ENCODE results near the gene BPHL. TPM values are rescaled to one million over a fixed set of nuclear protein-coding genes. Genes with fewer than 3 reads are reported as not detected.

Gene BPHL
- total RNA-seq, 1 experiment from 2014 or later = 48.7 TPM

DNA sequence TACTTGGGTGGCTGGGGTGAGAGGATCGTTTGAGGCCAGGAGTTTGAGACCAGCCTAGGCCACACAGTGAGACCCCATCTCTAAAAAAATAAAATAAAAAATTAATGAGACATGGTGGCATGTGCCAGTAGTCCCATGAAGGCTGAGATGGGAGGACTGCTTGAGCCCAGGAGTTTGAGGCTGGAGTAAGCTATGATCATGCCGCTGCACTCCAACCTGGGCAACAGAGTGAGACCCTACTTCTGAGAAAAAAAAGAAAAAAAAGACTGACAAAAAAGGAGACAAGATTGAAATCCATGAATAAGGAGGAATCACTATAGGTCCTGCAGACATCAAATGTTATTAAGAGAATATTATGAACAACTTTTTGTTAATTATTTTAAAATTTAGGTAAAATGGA is 23.7 kb upstream of the BPHL start:
- no peaks in the 10 kb centered on the region for H3K79me1 ChIP-seq (ENCODE audit: insufficient read depth, low read depth, low read length, poor library complexity, severe bottlenecking)

More for the DNA sequence above, 23.7 kb upstream of the BPHL start:
- H3K14ac ChIP-seq (ENCODE audit: insufficient read depth, low read length) = no peak overlapping the region
- H3K23ac ChIP-seq (ENCODE audit: insufficient read length, low read depth, low read length) = no peak overlapping the region
- no peak overlapping the region for H3K4me2 ChIP-seq (ENCODE audit: insufficient read depth, insufficient read length, low read length)
- no peak overlapping the region for H2BK12ac ChIP-seq (ENCODE audit: insufficient read length, low read depth, low read length)
- H3K9me3 ChIP-seq (ENCODE audit: control insufficient read depth, low read depth, low read length) = peaks cover 39% of the 10 kb centered on the region
- H2BK20ac ChIP-seq (ENCODE audit: low read depth, low read length, poor library complexity, severe bottlenecking) = no peak overlapping the region
- no peak overlapping the region for H3K4ac ChIP-seq (ENCODE audit: low read depth, low read length)
- H3K18ac ChIP-seq (ENCODE audit: insufficient read length, low read depth, low read length) = no peak overlapping the region
- WGBS (ENCODE audit: extremely low coverage, insufficient read length, low lambda C conversion rate) = no CpG with 5 or more reads among the region's 2 CpGs
- H3K56ac ChIP-seq (ENCODE audit: insufficient read length, low read depth, low read length) = no peak overlapping the region
- Mint-ChIP-seq H3K27ac (no peak overlapping the region), H3K4me3 (no peak overlapping the region), H3K36me3 (ENCODE audit: insufficient read depth in 1 of 3, low read depth in 3 of 3) (peaks cover 53 to 66% (median 62%) of the 10 kb centered on the region in 3 experiments), H3K4me1 (no peaks in the 10 kb centered on the region), H3K27me3 (ENCODE audit: low read depth) (peaks cover 4% of the 10 kb centered on the region), H3K9me3 (peaks cover 41 to 42% of the 10 kb centered on the region in 2 experiments)
- H4K20me1 ChIP-seq (ENCODE audit: control insufficient read depth, insufficient read depth, insufficient read length) = no peaks in the 10 kb centered on the region
- DNase-seq = no peak
- H4K5ac ChIP-seq (ENCODE audit: insufficient read length, low read depth, low read length) = no peak overlapping the region
- H4K91ac ChIP-seq (ENCODE audit: insufficient read length, low read depth, low read length) = no peak overlapping the region
- no peak overlapping the region for H3K27ac ChIP-seq (ENCODE audit: insufficient read length, low read depth, low read length)
- no peak overlapping the region for H4K8ac ChIP-seq (replicated peaks; ENCODE audit: insufficient read length, low read depth, low read length)
- TF ChIP-seq, protein P1, sequence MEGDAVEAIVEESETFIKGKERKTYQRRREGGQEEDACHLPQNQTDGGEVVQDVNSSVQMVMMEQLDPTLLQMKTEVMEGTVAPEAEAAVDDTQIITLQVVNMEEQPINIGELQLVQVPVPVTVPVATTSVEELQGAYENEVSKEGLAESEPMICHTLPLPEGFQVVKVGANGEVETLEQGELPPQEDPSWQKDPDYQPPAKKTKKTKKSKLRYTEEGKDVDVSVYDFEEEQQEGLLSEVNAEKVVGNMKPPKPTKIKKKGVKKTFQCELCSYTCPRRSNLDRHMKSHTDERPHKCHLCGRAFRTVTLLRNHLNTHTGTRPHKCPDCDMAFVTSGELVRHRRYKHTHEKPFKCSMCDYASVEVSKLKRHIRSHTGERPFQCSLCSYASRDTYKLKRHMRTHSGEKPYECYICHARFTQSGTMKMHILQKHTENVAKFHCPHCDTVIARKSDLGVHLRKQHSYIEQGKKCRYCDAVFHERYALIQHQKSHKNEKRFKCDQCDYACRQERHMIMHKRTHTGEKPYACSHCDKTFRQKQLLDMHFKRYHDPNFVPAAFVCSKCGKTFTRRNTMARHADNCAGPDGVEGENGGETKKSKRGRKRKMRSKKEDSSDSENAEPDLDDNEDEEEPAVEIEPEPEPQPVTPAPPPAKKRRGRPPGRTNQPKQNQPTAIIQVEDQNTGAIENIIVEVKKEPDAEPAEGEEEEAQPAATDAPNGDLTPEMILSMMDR (conservative IDR thresholded peaks at IDR 0.05) = no peak
- no peaks in the 10 kb centered on the region for H3K27me3 ChIP-seq (ENCODE audit: insufficient read depth, low read length)
- no peak overlapping the region for H3K9ac ChIP-seq (ENCODE audit: extremely low read depth, insufficient read length, low read length)
- H2BK15ac ChIP-seq (ENCODE audit: low read depth, low read length) = no peak overlapping the region
- H2BK120ac ChIP-seq (ENCODE audit: low read depth, low read length, poor library complexity, severe bottlenecking) = no peak overlapping the region
- H3T11ph ChIP-seq (ENCODE audit: low read length) = no peak overlapping the region
- H2BK5ac ChIP-seq (ENCODE audit: insufficient read length, low read length) = no peak overlapping the region
- no peaks in the 10 kb centered on the region for H3K23me2 ChIP-seq (ENCODE audit: insufficient read length, low read depth, low read length, poor library complexity, severe bottlenecking)
- H2AK5ac ChIP-seq (ENCODE audit: insufficient read length, low read length) = no peak overlapping the region
- H2AFZ ChIP-seq (ENCODE audit: low read length) = no peak overlapping the region
- no peaks in the 10 kb centered on the region for H3K79me2 ChIP-seq (ENCODE audit: insufficient read depth, low read length)
- H3K4me1 ChIP-seq (ENCODE audit: insufficient read depth, low read length) = no peaks in the 10 kb centered on the region

Data from H9 (cell line).